Mesenchymal stem cell (in vitro differentiated cells and primary cell): ENCODE results near the gene C19orf12.

Experiments used
- DNase-seq: peaks from one replicate; pipeline ENCODE4 v3.0.0-alpha.2; 2013
- H2AFZ ChIP-seq: one replicate; pipeline ENCODE4 v1.6.1; 2013; ENCODE audit warnings: low read depth, mild to moderate bottlenecking, control low read depth, inconsistent platforms, low read length, moderate library complexity
- H2AK5ac ChIP-seq: 2 replicates; pipeline ENCODE4 v1.6.1; 2013; ENCODE audit warnings: low read length, moderate library complexity, mild to moderate bottlenecking, inconsistent platforms; ENCODE audit not compliant: severe bottlenecking
- H2BK120ac ChIP-seq: one replicate; pipeline ENCODE4 v1.6.1; 2013; ENCODE audit warnings: low read depth, mild to moderate bottlenecking, inconsistent platforms, low read length, moderate library complexity
- H2BK12ac ChIP-seq, 2 experiments: one replicate each; pipeline ENCODE4 v1.6.1; 2013; ENCODE audit warnings: inconsistent platforms in 2 of 2, low read length in 2 of 2, mild to moderate bottlenecking in 2 of 2, moderate library complexity in 2 of 2, control low read depth in 1 of 2
- H2BK15ac ChIP-seq: one replicate; pipeline ENCODE4 v1.6.1; 2013; ENCODE audit warnings: mild to moderate bottlenecking, low read depth, inconsistent platforms; ENCODE audit not compliant: poor library complexity, severe bottlenecking
- H2BK5ac ChIP-seq: 2 replicates; pipeline ENCODE4 v1.6.1; 2013; ENCODE audit warnings: low read depth, mild to moderate bottlenecking, low read length, control low read depth, inconsistent platforms; ENCODE audit not compliant: poor library complexity, severe bottlenecking
- H3K14ac ChIP-seq, 2 experiments: one replicate each; pipeline ENCODE4 v1.6.1; 2013; ENCODE audit warnings: inconsistent platforms in 2 of 2, low read length in 2 of 2, control low read depth in 1 of 2, mild to moderate bottlenecking in 1 of 2, moderate library complexity in 1 of 2
- H3K18ac ChIP-seq, 2 experiments: one replicate each; pipeline ENCODE4 v1.6.1; 2013; ENCODE audit warnings: inconsistent platforms in 2 of 2, low read length in 2 of 2, control low read depth in 1 of 2, low read depth in 1 of 2, mild to moderate bottlenecking in 1 of 2
- H3K23ac ChIP-seq, 2 experiments: one replicate each; pipeline ENCODE4 v1.6.1; 2013; ENCODE audit warnings: inconsistent platforms in 2 of 2, low read length in 2 of 2, mild to moderate bottlenecking in 2 of 2, moderate library complexity in 2 of 2, control low read depth in 1 of 2
- H3K27ac ChIP-seq: 2 replicates; pipeline ENCODE4 v1.5.1; 2013; ENCODE audit warnings: mild to moderate bottlenecking, moderate library complexity, low read length, control low read depth, inconsistent platforms; ENCODE audit not compliant: poor library complexity, severe bottlenecking
- H3K27me3 ChIP-seq, 2 experiments: 2 replicates each; pipeline versions ENCODE4 v1.6.1 to v1.7.0; 2013; ENCODE audit warnings: low read length in 2 of 2, mild to moderate bottlenecking in 2 of 2, moderate library complexity in 2 of 2, control low read depth in 1 of 2, inconsistent platforms in 1 of 2; ENCODE audit not compliant: control insufficient read depth in 1 of 2, insufficient read depth in 1 of 2
- H3K36me3 ChIP-seq, 2 experiments: 2 replicates each; pipeline versions ENCODE4 v1.6.1 to v1.7.0; 2013; ENCODE audit warnings: low read length in 2 of 2, control low read depth in 1 of 2, inconsistent platforms in 1 of 2, low read depth in 1 of 2, mild to moderate bottlenecking in 1 of 2; ENCODE audit not compliant: insufficient read depth in 2 of 2, control insufficient read depth in 1 of 2
- H3K4ac ChIP-seq, 2 experiments: one replicate each; pipeline ENCODE4 v1.6.1; 2013; ENCODE audit warnings: inconsistent platforms in 2 of 2, low read length in 2 of 2, mild to moderate bottlenecking in 2 of 2, moderate library complexity in 2 of 2, control low read depth in 1 of 2, low read depth in 1 of 2
- H3K4me1 ChIP-seq: 2 replicates; pipeline ENCODE4 v1.6.1; 2013; ENCODE audit warnings: low read depth, low read length, control low read depth; ENCODE audit not compliant: control insufficient read depth, insufficient read depth
- H3K4me2 ChIP-seq: 2 replicates; pipeline ENCODE4 v1.6.1; 2013; ENCODE audit warnings: low read length, mild to moderate bottlenecking, inconsistent platforms; ENCODE audit not compliant: poor library complexity, severe bottlenecking
- H3K4me3 ChIP-seq, 2 experiments: 2 replicates each; pipeline versions ENCODE4 v1.5.1 to v1.7.0; 2013; ENCODE audit warnings: low read length in 2 of 2, mild to moderate bottlenecking in 2 of 2, control low read depth in 1 of 2, low read depth in 1 of 2; ENCODE audit not compliant: insufficient read depth in 1 of 2
- H3K79me1 ChIP-seq: replicated peaks from 2 replicates; pipeline ENCODE4 v1.6.1; 2013; ENCODE audit warnings: mild to moderate bottlenecking, control low read depth, low read length, inconsistent platforms; ENCODE audit not compliant: poor library complexity, severe bottlenecking
- H3K9ac ChIP-seq: 2 replicates; pipeline ENCODE4 v1.7.0; 2013; ENCODE audit warnings: mild to moderate bottlenecking, low read length, moderate library complexity
- H3K9me3 ChIP-seq: 2 replicates; pipeline ENCODE4 v1.7.0; 2013; ENCODE audit warnings: mild to moderate bottlenecking, low read length; ENCODE audit not compliant: control insufficient read depth
- H4K8ac ChIP-seq: one replicate; pipeline ENCODE4 v1.6.1; 2013; ENCODE audit warnings: inconsistent platforms, mild to moderate bottlenecking, low read length, moderate library complexity
- H4K91ac ChIP-seq: one replicate; pipeline ENCODE4 v1.6.1; 2013; ENCODE audit warnings: mild to moderate bottlenecking, low read length, inconsistent platforms
- WGBS: methylation state at CpG from one replicate; pipeline ENCODE4 v1.1.7; 2013; ENCODE audit warnings: mixed read lengths; 5-methylcytosine and 5-hydroxymethylcytosine counted together

The C19orf12 gene

GRCh38 chr19:29677001-29677817 lies 37.9 kb downstream of the C19orf12 start:
- H2BK12ac ChIP-seq = no peak overlapping the region
- no peak for DNase-seq
- no peak overlapping the region for H2AFZ ChIP-seq
- no peak overlapping the region for H3K4me2 ChIP-seq
- no peak overlapping the region for H3K14ac ChIP-seq
- no peak overlapping the region for H4K91ac ChIP-seq
- peaks cover 17% of the 10 kb centered on the region for H3K79me1 ChIP-seq
- H3K18ac ChIP-seq = no peak overlapping the region
- H3K4me3 ChIP-seq = no peak overlapping the region
- H3K4me1 ChIP-seq = peaks cover 5% of the 10 kb centered on the region
- peaks cover 42 to 46% of the 10 kb centered on the region in 2 experiments for H3K36me3 ChIP-seq
- no peak overlapping the region for H2BK15ac ChIP-seq
- no peak overlapping the region for H3K23ac ChIP-seq
- no peaks in the 10 kb centered on the region for H3K9me3 ChIP-seq
- no peaks in the 10 kb centered on the region for H3K27me3 ChIP-seq
- no peak overlapping the region for H2AK5ac ChIP-seq
- H3K9ac ChIP-seq = no peak overlapping the region
- no peak overlapping the region for H2BK120ac ChIP-seq
- H3K4ac ChIP-seq = no peak overlapping the region
- no peak overlapping the region for H2BK5ac ChIP-seq
- H4K8ac ChIP-seq = no peak overlapping the region
- WGBS = 91% methylated on average over 22 of the region's 23 CpGs
- no peak overlapping the region for H3K27ac ChIP-seq

GRCh38 chr19:29676586-29676985 lies 38.5 kb downstream of the C19orf12 start:
- Histone ChIP-seq H2AK5ac (no peak overlapping the region), H3K27ac (no peak overlapping the region), H3K4ac (no peak overlapping the region), H3K4me2 (no peak overlapping the region), H2AFZ (no peak overlapping the region), H2BK15ac (no peak overlapping the region), H4K8ac (no peak overlapping the region), H3K27me3 (no peaks in the 10 kb centered on the region), H3K23ac (no peak overlapping the region), H3K79me1 (peaks cover 21% of the 10 kb centered on the region), H2BK5ac (no peak overlapping the region), H3K36me3 (peaks cover 46 to 48% of the 10 kb centered on the region in 2 experiments), H3K4me3 (no peak overlapping the region), H2BK120ac (no peak overlapping the region), H3K14ac (no peak overlapping the region), H3K9ac (no peak overlapping the region), H3K18ac (no peak overlapping the region), H3K9me3 (no peaks in the 10 kb centered on the region), H3K4me1 (peaks cover 8% of the 10 kb centered on the region), H4K91ac (no peak overlapping the region), H2BK12ac (no peak overlapping the region)
- DNase-seq = no peak
- WGBS = 88% methylated on average over 8 of the region's 8 CpGs

- Histone ChIP-seq H2AFZ (no peak overlapping the region), H2BK12ac (no peak overlapping the region), H3K4me1 (peaks cover 12% of the 10 kb centered on the region), H3K9me3 (no peaks in the 10 kb centered on the region), H3K27me3 (no peaks in the 10 kb centered on the region), H3K4me2 (no peak overlapping the region), H3K36me3 (peaks cover 46 to 53% of the 10 kb centered on the region in 2 experiments), H3K4me3 (no peak overlapping the region), H3K18ac (no peak overlapping the region), H4K8ac (no peak overlapping the region), H4K91ac (no peak overlapping the region), H3K4ac (no peak overlapping the region), H3K27ac (no peak overlapping the region), H3K79me1 (peaks cover 27% of the 10 kb centered on the region), H3K23ac (no peak overlapping the region), H3K9ac (no peak overlapping the region), H2BK5ac (no peak overlapping the region), H3K14ac (no peak overlapping the region), H2BK15ac (no peak overlapping the region), H2BK120ac (no peak overlapping the region), H2AK5ac (no peak overlapping the region)
- no peak for DNase-seq
- 93% methylated on average over 12 of the region's 13 CpGs for WGBS
Measured at GRCh38 chr19:29675650-29676186, 39.3 kb downstream of the C19orf12 start.

- H3K4me3 ChIP-seq = no peak overlapping the region
- no peaks in the 10 kb centered on the region for H3K9me3 ChIP-seq
- H3K27me3 ChIP-seq = no peaks in the 10 kb centered on the region
- H3K4me1 ChIP-seq = peaks cover 12% of the 10 kb centered on the region
- H3K27ac ChIP-seq = no peak overlapping the region
- no peak overlapping the region for H3K18ac ChIP-seq
- DNase-seq = no peak
- no peak overlapping the region for H2BK5ac ChIP-seq
- H2BK15ac ChIP-seq = no peak overlapping the region
- WGBS = 90% methylated on average over 8 of the region's 10 CpGs
- H3K4me2 ChIP-seq = no peak overlapping the region
- H3K9ac ChIP-seq = no peak overlapping the region
- peaks cover 46 to 56% of the 10 kb centered on the region in 2 experiments for H3K36me3 ChIP-seq
- no peak overlapping the region for H3K4ac ChIP-seq
- no peak overlapping the region for H3K23ac ChIP-seq
- H2BK120ac ChIP-seq = no peak overlapping the region
- no peak overlapping the region for H4K91ac ChIP-seq
- peak overlapping the region; percentile 39 for H4K8ac ChIP-seq
- no peak overlapping the region for H2BK12ac ChIP-seq
- peaks cover 27% of the 10 kb centered on the region for H3K79me1 ChIP-seq
- H3K14ac ChIP-seq = no peak overlapping the region
- H2AFZ ChIP-seq = no peak overlapping the region
- no peak overlapping the region for H2AK5ac ChIP-seq
Measured at GRCh38 chr19:29675120-29675649, 39.9 kb downstream of the C19orf12 start.
